ENCODE results near the gene RING1.

DNA sequence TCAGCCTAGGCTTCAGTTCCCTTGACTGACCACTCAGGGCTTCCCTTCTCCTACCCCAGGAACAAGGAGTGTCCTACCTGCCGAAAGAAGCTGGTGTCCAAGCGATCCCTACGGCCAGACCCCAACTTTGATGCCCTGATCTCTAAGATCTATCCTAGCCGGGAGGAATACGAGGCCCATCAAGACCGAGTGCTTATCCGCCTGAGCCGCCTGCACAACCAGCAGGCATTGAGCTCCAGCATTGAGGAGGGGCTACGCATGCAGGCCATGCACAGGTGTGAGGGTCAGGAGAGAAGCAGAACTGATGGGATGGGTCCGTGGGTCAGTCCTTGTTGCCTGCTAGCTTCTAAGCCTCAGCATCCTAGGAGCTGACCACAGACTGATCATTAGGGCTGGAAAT, 1.6 kb downstream of the RING1 start:
- TF ChIP-seq, protein P1, sequence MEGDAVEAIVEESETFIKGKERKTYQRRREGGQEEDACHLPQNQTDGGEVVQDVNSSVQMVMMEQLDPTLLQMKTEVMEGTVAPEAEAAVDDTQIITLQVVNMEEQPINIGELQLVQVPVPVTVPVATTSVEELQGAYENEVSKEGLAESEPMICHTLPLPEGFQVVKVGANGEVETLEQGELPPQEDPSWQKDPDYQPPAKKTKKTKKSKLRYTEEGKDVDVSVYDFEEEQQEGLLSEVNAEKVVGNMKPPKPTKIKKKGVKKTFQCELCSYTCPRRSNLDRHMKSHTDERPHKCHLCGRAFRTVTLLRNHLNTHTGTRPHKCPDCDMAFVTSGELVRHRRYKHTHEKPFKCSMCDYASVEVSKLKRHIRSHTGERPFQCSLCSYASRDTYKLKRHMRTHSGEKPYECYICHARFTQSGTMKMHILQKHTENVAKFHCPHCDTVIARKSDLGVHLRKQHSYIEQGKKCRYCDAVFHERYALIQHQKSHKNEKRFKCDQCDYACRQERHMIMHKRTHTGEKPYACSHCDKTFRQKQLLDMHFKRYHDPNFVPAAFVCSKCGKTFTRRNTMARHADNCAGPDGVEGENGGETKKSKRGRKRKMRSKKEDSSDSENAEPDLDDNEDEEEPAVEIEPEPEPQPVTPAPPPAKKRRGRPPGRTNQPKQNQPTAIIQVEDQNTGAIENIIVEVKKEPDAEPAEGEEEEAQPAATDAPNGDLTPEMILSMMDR (conservative IDR thresholded peaks at IDR 0.05; ENCODE audit: low read length) = no peak
- no peak for TF ChIP-seq EZH2phosphoT487 (IDR thresholded peaks at IDR 0.05; ENCODE audit: borderline replicate concordance, low read depth, low read length)
